HepG2 (cell line): Measurements from ENCODE around the gene FBXL20. TPM values are rescaled to one million over a fixed set of nuclear protein-coding genes. Genes with fewer than 3 reads are reported as not detected.

ENCODE experiments used
- CBX1 ChIP-seq: IDR thresholded peaks from one replicate; pipeline ENCODE4 v1.6.1; 2016; ENCODE audit warnings: antibody characterized with exemption, low read depth
- ERF ChIP-seq: IDR thresholded peaks from 2 replicates; pipeline ENCODE4 v1.6.1; 2018; ENCODE audit warnings: missing biosample characterization, missing genetic modification reagents
- FOXA1 ChIP-seq, 2 experiments: fragments of 450-650 bp in 1 of 2; sonication (generic) in 1 of 2; formaldehyde crosslinking in 1 of 2; IDR thresholded peaks; 2 replicates each; pipeline versions ENCODE4 v1.4.0 to v1.6.1; 2016 to 2020; ENCODE audit warnings: missing genetic modification reagents in 1 of 2
- GMEB1 ChIP-seq: sonication (generic); formaldehyde crosslinking; IDR thresholded peaks from 2 replicates; pipeline ENCODE4 v1.5.1; 2020; ENCODE audit warnings: missing genetic modification reagents, mild to moderate bottlenecking, borderline replicate concordance
- HMG20B ChIP-seq: conservative IDR thresholded peaks from 2 replicates; pipeline ENCODE4 v1.6.1; 2016; ENCODE audit warnings: missing genetic modification reagents, missing compliant biosample characterization
- IRF2 ChIP-seq: IDR thresholded peaks from 2 replicates; pipeline ENCODE4 v1.6.1; 2018; ENCODE audit warnings: missing genetic modification reagents, missing compliant biosample characterization
- KAT8 ChIP-seq: IDR thresholded peaks from 2 replicates; pipeline ENCODE4 v1.6.1; 2016; ENCODE audit warnings: missing genetic modification reagents, missing compliant biosample characterization
- NFYB ChIP-seq: sonication (generic); formaldehyde crosslinking; IDR thresholded peaks from 2 replicates; pipeline ENCODE4 v1.4.0; 2020; ENCODE audit warnings: missing genetic modification reagents
- NKX3-1 ChIP-seq: sonication (generic); formaldehyde crosslinking; IDR thresholded peaks from 2 replicates; pipeline ENCODE4 v1.5.0; 2020; ENCODE audit warnings: missing genetic modification reagents
- PHF5A ChIP-seq: IDR thresholded peaks from one replicate; pipeline ENCODE4 v1.6.1; 2018; ENCODE audit warnings: low read depth, missing genetic modification reagents; ENCODE audit not compliant: unreplicated experiment
- POLR2G ChIP-seq: fragments of 200-400 bp; formaldehyde crosslinking; IDR thresholded peaks from 2 replicates; pipeline ENCODE4 v1.6.1; 2018; ENCODE audit warnings: mild to moderate bottlenecking, low read depth, low read length, moderate library complexity
- SPEN ChIP-seq: sonication (generic); formaldehyde crosslinking; IDR thresholded peaks from 2 replicates; pipeline ENCODE4 v1.5.1; 2020; ENCODE audit warnings: low read depth, mild to moderate bottlenecking, missing genetic modification reagents
- STAG1 ChIP-seq: sonication (generic); formaldehyde crosslinking; IDR thresholded peaks from 2 replicates; pipeline ENCODE4 v1.4.0; 2020; ENCODE audit warnings: missing genetic modification reagents
- TBL1XR1 ChIP-seq: fragments of 150-350 bp; IDR thresholded peaks from 2 replicates; pipeline ENCODE4 v1.6.1; 2014; ENCODE audit warnings: borderline replicate concordance, low read length; ENCODE audit not compliant: partially characterized antibody
- TBX2 ChIP-seq: sonication (generic); formaldehyde crosslinking; IDR thresholded peaks from 2 replicates; pipeline ENCODE4 v1.5.0; 2020; ENCODE audit warnings: missing genetic modification reagents, mild to moderate bottlenecking, borderline replicate concordance
- THAP11 ChIP-seq: IDR thresholded peaks from 2 replicates; pipeline ENCODE4 v1.6.1; 2016; ENCODE audit warnings: missing biosample characterization, missing genetic modification reagents
- ZBTB4 ChIP-seq: sonication (generic); formaldehyde crosslinking; IDR thresholded peaks from 2 replicates; pipeline ENCODE4 v1.4.0; 2020; ENCODE audit warnings: missing genetic modification reagents, mild to moderate bottlenecking, borderline replicate concordance
- ZEB1 ChIP-seq: IDR thresholded peaks from 2 replicates; pipeline ENCODE4 v1.6.1; 2012; ENCODE audit warnings: mild to moderate bottlenecking, low read depth, inconsistent platforms; ENCODE audit not compliant: insufficient replicate concordance
- ZNF501 ChIP-seq: sonication (generic); formaldehyde crosslinking; IDR thresholded peaks from 2 replicates; pipeline ENCODE4 v1.5.1; 2020; ENCODE audit warnings: mild to moderate bottlenecking, moderate library complexity, missing genetic modification reagents
- ZNF644 ChIP-seq: IDR thresholded peaks from 2 replicates; pipeline ENCODE4 v1.6.1; 2016; ENCODE audit warnings: low read depth
- ZNF883 ChIP-seq: sonication (generic); formaldehyde crosslinking; IDR thresholded peaks from 2 replicates; pipeline ENCODE4 v1.5.1; 2020; ENCODE audit warnings: mild to moderate bottlenecking, missing genetic modification reagents; ENCODE audit errors: not compliant biosample characterization
- polyA plus RNA-seq, 8 experiments: library from polyadenylated mRNA; depleted of rRNA in 3 of 8; stranded (reverse) in 7 of 8; unstranded in 1 of 8; fragments of >200 nt; fragmentation: Illumina TruSeq in 4 of 8; extraction: Trizol in 4 of 8; gene quantifications; 2 replicates each; pipeline versions ENCODE4 v1.2.1 to v1.2.3, GENCODE V29; 2011 to 2016; ENCODE audit warnings: low read depth in 4 of 8, missing spikeins in 1 of 8, mixed read lengths in 1 of 8; ENCODE audit not compliant: insufficient read depth in 1 of 8
- total RNA-seq, 5 experiments: library from RNA; depleted of rRNA; stranded (reverse); fragments of >200 nt; fragmentation: Illumina TruSeq; extraction: Trizol; gene quantifications; 2 replicates each; pipeline ENCODE4 v1.2.3, GENCODE V29; 2016; ENCODE audit warnings: low read depth in 1 of 5
- TF ChIP-seq, protein P1 (sequence below): IDR thresholded peaks from 2 replicates; pipeline ENCODE4 v1.6.1; 2016; ENCODE audit warnings: low read depth, borderline replicate concordance
- TF ChIP-seq, protein P2 (sequence below): sonication (generic); formaldehyde crosslinking; IDR thresholded peaks from 2 replicates; pipeline ENCODE4 v1.4.0; 2020; ENCODE audit warnings: missing genetic modification reagents

Gene FBXL20
- total and polyA plus RNA-seq, 2 of the 13 experiments (the other 11 are each of a cell fraction or from before 2014, with no cell fraction given): 10.2 to 10.3 TPM

- TF ChIP-seq THAP11 (CRISPR knock-in tag) (peak; percentile 36; the same call in 1 of the 2 replicates), HMG20B (CRISPR knock-in tag) (0 out of 2 replicates have a peak, but pooled peaks have one; percentile 8), POLR2G (0 out of 2 replicates have a peak, but pooled peaks have one; percentile 7), TBX2 (CRISPR knock-in tag) (peak; percentile 29; the same call in 1 of the 2 replicates), ERF (no peak), GMEB1 (CRISPR knock-in tag) (0 out of 2 replicates have a peak, but pooled peaks have one; percentile 23), ZEB1 (peak; percentile 39), FOXA1 (IDR thresholded peaks at IDR 0.05) (no peak), FOXA1 (CRISPR knock-in tag; IDR thresholded peaks at IDR 0.05) (no peak), PHF5A (CRISPR knock-in tag) (peak; percentile 69), ZNF501 (CRISPR knock-in tag) (peak; percentile 54; the same call in 1 of the 2 replicates), NFYB (CRISPR knock-in tag) (no peak), ZNF883 (CRISPR knock-in tag) (peak; percentile 82), SPEN (CRISPR knock-in tag) (0 out of 2 replicates have a peak, but pooled peaks have one; percentile 52), ZBTB4 (peak; percentile 61), ZNF644 (CRISPR knock-in tag) (no peak), KAT8 (CRISPR knock-in tag) (0 out of 2 replicates have a peak, but pooled peaks have one; percentile 30), NKX3-1 (no peak), STAG1 (CRISPR knock-in tag) (peak; percentile 90), CBX1 (peak; percentile 32), IRF2 (CRISPR knock-in tag) (peak; percentile 69; the same call in 1 of the 2 replicates), TBL1XR1 (no peak)
- TF ChIP-seq, protein P1, sequence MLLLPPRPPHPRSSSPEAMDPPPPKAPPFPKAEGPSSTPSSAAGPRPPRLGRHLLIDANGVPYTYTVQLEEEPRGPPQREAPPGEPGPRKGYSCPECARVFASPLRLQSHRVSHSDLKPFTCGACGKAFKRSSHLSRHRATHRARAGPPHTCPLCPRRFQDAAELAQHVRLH (CRISPR knock-in tag): peak; percentile 56; the same call in 1 of the 2 replicates
- TF ChIP-seq, protein P2, sequence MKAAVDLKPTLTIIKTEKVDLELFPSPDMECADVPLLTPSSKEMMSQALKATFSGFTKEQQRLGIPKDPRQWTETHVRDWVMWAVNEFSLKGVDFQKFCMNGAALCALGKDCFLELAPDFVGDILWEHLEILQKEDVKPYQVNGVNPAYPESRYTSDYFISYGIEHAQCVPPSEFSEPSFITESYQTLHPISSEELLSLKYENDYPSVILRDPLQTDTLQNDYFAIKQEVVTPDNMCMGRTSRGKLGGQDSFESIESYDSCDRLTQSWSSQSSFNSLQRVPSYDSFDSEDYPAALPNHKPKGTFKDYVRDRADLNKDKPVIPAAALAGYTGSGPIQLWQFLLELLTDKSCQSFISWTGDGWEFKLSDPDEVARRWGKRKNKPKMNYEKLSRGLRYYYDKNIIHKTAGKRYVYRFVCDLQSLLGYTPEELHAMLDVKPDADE (CRISPR knock-in tag): no peak
Observed at GRCh38 chr17:39244600-39245570, 156.5 kb downstream of the FBXL20 start (continued).
